ENCODE data around the gene ECM1. TPM values are rescaled to one million over a fixed set of nuclear protein-coding genes. Genes with fewer than 3 reads are reported as not detected.

Gene ECM1
- total RNA-seq, 1 experiment from 2014 or later: 1.7 TPM

- H3K4me3 Mint-ChIP-seq (ENCODE audit: unreplicated experiment): peak within 1 kb of the TSS; percentile 81
- BruUV-seq (replicated peaks): no TSS peak
- POLR2A ChIA-PET: interaction anchor here (0.6 to 27.7 kb wide), 14 partner anchors 12 to 325 kb away, joined by 3 to 1801 read pairs (median 4); partner anchors contain the start of genes FALEC, MCL1 and RPRD2
- TF ChIP-seq CTCF (IDR thresholded peaks at IDR 0.05; ENCODE audit: unreplicated experiment): peak; percentile 15
- H3K9me3 Mint-ChIP-seq (ENCODE audit: unreplicated experiment): no peaks in the 10 kb centered on the region
- peak; percentile 80 for DNase-seq (ENCODE audit: unreplicated experiment)
- CTCF ChIA-PET: interaction anchor here (0.7 to 5.9 kb wide), 10 partner anchors 12 to 446 kb away, joined by 3 to 77 read pairs (median 4); no protein-coding TSS in a partner anchor
- peaks cover 41% of the 10 kb centered on the region for H3K36me3 Mint-ChIP-seq (ENCODE audit: insufficient read depth, unreplicated experiment)
- intact Hi-C loops (cut with micrococcal nuclease): loop anchor here (2.0 to 5.0 kb wide), 2 partner anchors 64 to 292 kb away; partner anchors contain the start of gene CA14
- H3K27ac Mint-ChIP-seq (ENCODE audit: low read depth, unreplicated experiment): peak within 1 kb of the TSS; percentile 78
- no peaks in the 10 kb centered on the region for H3K27me3 Mint-ChIP-seq (ENCODE audit: insufficient read depth, unreplicated experiment)
- peaks cover 28% of the 10 kb centered on the region for H3K4me1 Mint-ChIP-seq (ENCODE audit: insufficient read depth, unreplicated experiment)
These were observed 41.0 kb downstream of the ECM1 start, which contains the start of gene ADAMTSL4 for GRCh38 chr1:150548632-150549495. ADAMTSL4 (plus strand) TSS chr1:150549408; CDS start chr1:150552289, 2,881 bp downstream.

GRCh38 chr1:150549496-150550221, 41.8 kb downstream of the ECM1 start:
- Mint-ChIP-seq H3K4me3 (ENCODE audit: unreplicated experiment) (peak overlapping the region; percentile 81), H3K9me3 (ENCODE audit: unreplicated experiment) (no peaks in the 10 kb centered on the region), H3K4me1 (ENCODE audit: insufficient read depth, unreplicated experiment) (peaks cover 28% of the 10 kb centered on the region), H3K27ac (ENCODE audit: low read depth, unreplicated experiment) (peak overlapping the region; percentile 78), H3K27me3 (ENCODE audit: insufficient read depth, unreplicated experiment) (no peaks in the 10 kb centered on the region), H3K36me3 (ENCODE audit: insufficient read depth, unreplicated experiment) (peaks cover 48% of the 10 kb centered on the region)
- peak; percentile 39 for DNase-seq (ENCODE audit: unreplicated experiment)
- peak; percentile 11 for TF ChIP-seq CTCF (IDR thresholded peaks at IDR 0.05; ENCODE audit: unreplicated experiment)
- ChIA-PET POLR2A (interaction anchor here (1.0 to 27.7 kb wide), 9 partner anchors 13 to 294 kb away, joined by 3 to 1801 read pairs (median 8); partner anchors contain the start of genes FALEC, MCL1 and RPRD2), CTCF (interaction anchor here (0.6 to 5.9 kb wide), 8 partner anchors 11 to 429 kb away, joined by 3 to 77 read pairs (median 4); no protein-coding TSS in a partner anchor)
- intact Hi-C loops (cut with micrococcal nuclease): loop anchor here (2.0 to 5.0 kb wide), 3 partner anchors 65 to 433 kb away; partner anchors contain the start of genes ANXA9 and CA14
- no TSS peak for BruUV-seq (replicated peaks)

- CTCF ChIA-PET: interaction anchor here (0.6 to 5.9 kb wide), 7 partner anchors 10 to 547 kb away, joined by 3 to 77 read pairs (median 3); no protein-coding TSS in a partner anchor
- H3K4me1 Mint-ChIP-seq (ENCODE audit: insufficient read depth, unreplicated experiment): peaks cover 28% of the 10 kb centered on the region
These were observed 42.5 kb downstream of the ECM1 start for GRCh38 chr1:150550222-150551050.

More at GRCh38 chr1:150550222-150551050, 42.5 kb downstream of the ECM1 start:
- Mint-ChIP-seq H3K27ac (ENCODE audit: low read depth, unreplicated experiment) (peak overlapping the region; percentile 78), H3K4me3 (ENCODE audit: unreplicated experiment) (peak overlapping the region; percentile 81), H3K9me3 (ENCODE audit: unreplicated experiment) (no peaks in the 10 kb centered on the region), H3K36me3 (ENCODE audit: insufficient read depth, unreplicated experiment) (peaks cover 55% of the 10 kb centered on the region), H3K27me3 (ENCODE audit: insufficient read depth, unreplicated experiment) (no peaks in the 10 kb centered on the region)
- intact Hi-C loops (cut with micrococcal nuclease): loop anchor here (5.0 kb wide), 1 partner anchor 432 kb away; the partner anchor contains the start of gene ANXA9
- BruUV-seq (replicated peaks): no TSS peak
- no peak for TF ChIP-seq CTCF (IDR thresholded peaks at IDR 0.05; ENCODE audit: unreplicated experiment)
- POLR2A ChIA-PET: interaction anchor here (0.9 to 27.7 kb wide), 4 partner anchors 18 to 187 kb away, joined by 3 to 1801 read pairs (median 4); partner anchors contain the start of genes MCL1 and RPRD2
- peak; percentile 27 for DNase-seq (ENCODE audit: unreplicated experiment)

Data from MCF 10A (cell line).